ENCODE measurements around the gene EID2B. TPM values are rescaled to one million over a fixed set of nuclear protein-coding genes. Genes with fewer than 3 reads are reported as not detected.
A peak's percentile ranks its signal among the peaks of the same experiment; 100 is the strongest.

EID2B gene
- polyA plus RNA-seq, 3 donors: 1.2 to 2.6 (median 2.4) TPM

DNA sequence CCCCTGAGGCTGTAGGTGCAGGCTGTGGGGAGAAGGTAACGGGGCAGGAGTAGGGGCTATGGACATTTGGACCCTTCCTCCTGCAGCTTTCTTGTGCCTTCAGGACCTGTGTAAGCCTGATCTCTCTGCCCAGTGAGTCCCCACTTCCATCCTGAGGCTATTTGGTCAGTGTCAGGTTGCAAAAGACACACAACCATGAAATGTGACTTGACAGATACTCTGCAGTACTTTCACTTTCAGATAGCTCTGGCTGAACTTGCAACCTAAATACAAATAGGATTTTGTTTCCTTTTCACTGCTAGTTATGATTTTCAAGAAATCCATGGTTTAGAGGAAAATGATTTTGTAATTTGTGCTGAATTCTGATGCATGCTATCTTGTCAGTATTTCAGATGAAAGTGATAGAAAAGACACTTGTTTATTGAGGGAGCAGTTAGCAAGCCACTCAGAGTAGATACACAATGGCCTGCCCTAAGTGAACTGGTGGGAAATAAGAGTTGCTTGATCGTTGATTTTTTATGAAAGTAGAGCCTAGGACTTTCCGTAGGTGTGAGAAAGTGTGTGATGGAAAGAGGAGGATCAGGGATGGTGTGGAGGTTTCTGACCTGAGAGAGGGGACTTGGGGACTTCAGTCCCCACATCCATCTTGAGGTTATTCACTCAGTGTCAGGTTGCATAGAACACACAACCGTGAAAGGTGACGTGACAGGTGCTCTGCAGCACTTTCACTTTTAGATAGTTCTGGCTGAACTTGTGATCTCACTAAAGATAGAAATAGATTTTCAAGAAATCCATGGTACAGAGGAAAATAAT is 25.4 kb upstream of the EID2B start:
- 90% methylated on average over 2 of the region's 5 CpGs for whole genome bisulfite sequencing (ENCODE audit: insufficient coverage)
- DNase-seq: peak; percentile 14 to 24 (median 19)
- Mint-ChIP-seq H3K27ac (peak overlapping the region; percentile 16 to 78 (median 71)), H3K27me3 (ENCODE audit: low read depth in 3 of 3) (peaks cover 3 to 14% (median 7%) of the 10 kb centered on the region in 3 donors), H3K4me3 (peak overlapping the region in 1 of 2 donors; percentile 37), H3K36me3 (no peaks in the 10 kb centered on the region), H3K4me1 (peaks cover 46% of the 10 kb centered on the region), H3K9me3 (no peaks in the 10 kb centered on the region)
- H3K4me1 ChIP-seq (ENCODE audit: control insufficient read depth in 1 of 2, insufficient read depth in 2 of 2, low read length in 2 of 2): peaks cover 32 to 47% of the 10 kb centered on the region in 2 donors
- no peaks in the 10 kb centered on the region for H4K20me1 ChIP-seq (ENCODE audit: insufficient read depth, low read length)
- no peak overlapping the region for H3K9ac ChIP-seq (ENCODE audit: insufficient read depth, low read length, poor library complexity, severe bottlenecking)
- intact Hi-C loops (cut with micrococcal nuclease): loop anchor here in 1 of 2 donors (5.0 kb wide), 1 partner anchor 104 kb away; no protein-coding TSS in a partner anchor
- peaks cover 2% of the 10 kb centered on the region in 2 donors for H3K27me3 ChIP-seq (ENCODE audit: control insufficient read depth in 2 of 2, insufficient read depth in 2 of 2, low read length in 2 of 2)
- peak overlapping the region in 1 of 2 donors; percentile 10 for H3K27ac ChIP-seq (ENCODE audit: low read depth in 1 of 2, low read length in 2 of 2)
- no peaks in the 10 kb centered on the region for H3K36me3 ChIP-seq (replicated peaks in 1 of 2; ENCODE audit: control insufficient read depth in 1 of 2, insufficient read depth in 2 of 2, low read length in 2 of 2)
- no peaks in the 10 kb centered on the region for H3K9me3 ChIP-seq (replicated peaks in 1 of 2; ENCODE audit: control insufficient read depth in 1 of 2, insufficient read depth in 1 of 2, low read length in 2 of 2)
- H2AFZ ChIP-seq (ENCODE audit: insufficient read depth, low read depth, low read length, poor library complexity, severe bottlenecking): peak overlapping the region; percentile 2
- H3K4me2 ChIP-seq (replicated peaks; ENCODE audit: extremely low read depth, low read length, poor library complexity, severe bottlenecking): peak overlapping the region; percentile 26
- no peak for TF ChIP-seq CTCF (IDR thresholded peaks at IDR 0.05)
- H3K79me2 ChIP-seq (ENCODE audit: insufficient read depth, low read length): no peaks in the 10 kb centered on the region
- no peak overlapping the region for H3K4me3 ChIP-seq (replicated peaks in 1 of 3; ENCODE audit: low read depth in 2 of 3, low read length in 3 of 3)

DNA sequence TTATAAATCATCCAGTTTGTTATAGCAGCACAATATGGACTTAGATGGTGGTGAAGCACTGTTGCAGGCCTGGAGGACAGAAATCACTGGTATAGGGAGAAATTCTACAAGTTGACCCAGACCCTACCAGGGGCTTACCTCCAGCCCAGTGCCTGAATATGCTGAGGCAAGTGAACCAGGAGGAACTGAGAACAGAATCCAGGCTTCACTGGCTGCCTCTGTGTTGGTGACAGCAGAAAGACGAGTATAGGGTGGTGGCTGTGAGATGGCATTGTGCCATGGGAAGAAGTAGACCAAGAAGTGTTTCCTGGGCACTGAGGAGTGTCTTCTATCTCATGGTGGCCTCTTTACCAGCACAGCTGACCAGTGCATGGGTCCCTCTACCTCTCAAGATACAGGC is 23.2 kb upstream of the EID2B start:
- intact Hi-C loops (cut with micrococcal nuclease): loop anchor here in 1 of 2 donors (5.0 kb wide), 1 partner anchor 106 kb away; no protein-coding TSS in a partner anchor
- H3K27ac Mint-ChIP-seq: no peak overlapping the region
- WGBS (ENCODE audit: insufficient coverage): no CpG with 5 or more reads among the region's 1 CpG

More for the DNA sequence above, 23.2 kb upstream of the EID2B start:
- Histone ChIP-seq H3K4me1 (ENCODE audit: control insufficient read depth in 1 of 2, insufficient read depth in 2 of 2, low read length in 2 of 2) (peaks cover 48 to 65% of the 10 kb centered on the region in 2 donors), H3K4me3 (replicated peaks in 1 of 3; ENCODE audit: low read depth in 2 of 3, low read length in 3 of 3) (no peak overlapping the region), H2AFZ (ENCODE audit: insufficient read depth, low read depth, low read length, poor library complexity, severe bottlenecking) (no peak overlapping the region), H3K9ac (ENCODE audit: insufficient read depth, low read length, poor library complexity, severe bottlenecking) (no peak overlapping the region), H3K9me3 (replicated peaks in 1 of 2; ENCODE audit: control insufficient read depth in 1 of 2, insufficient read depth in 1 of 2, low read length in 2 of 2) (no peaks in the 10 kb centered on the region), H3K79me2 (ENCODE audit: insufficient read depth, low read length) (no peaks in the 10 kb centered on the region), H3K27me3 (ENCODE audit: control insufficient read depth in 2 of 2, insufficient read depth in 2 of 2, low read length in 2 of 2) (no peaks in the 10 kb centered on the region), H3K36me3 (replicated peaks in 1 of 2; ENCODE audit: control insufficient read depth in 1 of 2, insufficient read depth in 2 of 2, low read length in 2 of 2) (no peaks in the 10 kb centered on the region), H3K4me2 (replicated peaks; ENCODE audit: extremely low read depth, low read length, poor library complexity, severe bottlenecking) (no peak overlapping the region), H3K27ac (ENCODE audit: low read depth in 1 of 2, low read length in 2 of 2) (no peak overlapping the region), H4K20me1 (ENCODE audit: insufficient read depth, low read length) (no peaks in the 10 kb centered on the region)
- no peaks in the 10 kb centered on the region for H3K9me3 Mint-ChIP-seq
- H3K27me3 Mint-ChIP-seq (ENCODE audit: low read depth in 3 of 3): peaks cover 2 to 7% (median 2%) of the 10 kb centered on the region in 3 donors
- H3K4me3 Mint-ChIP-seq: no peak overlapping the region
- DNase-seq: no peak
- peaks cover 61% of the 10 kb centered on the region for H3K4me1 Mint-ChIP-seq
- no peak for TF ChIP-seq CTCF (IDR thresholded peaks at IDR 0.05)
- no peaks in the 10 kb centered on the region for H3K36me3 Mint-ChIP-seq

All from CD14-positive monocyte (primary cell).